Peyer's patch (tissue), 4 donors: ENCODE data around the gene AZU1. TPM values are rescaled to one million over a fixed set of nuclear protein-coding genes. Genes with fewer than 3 reads are reported as not detected.

Source experiments
- DNase-seq, 3 donors: peaks; one replicate each; pipeline ENCODE4 v3.0.0-alpha.2; 2017 to 2019
- H3K27ac ChIP-seq, 4 donors: fragments of 200-600 bp; sonication (generic); one replicate each; pipeline ENCODE4 v1.5.1; 2016 to 2019
- H3K27me3 ChIP-seq, 2 donors: fragments of 200-600 bp; sonication (generic); one replicate each; pipeline ENCODE4 v1.5.1; 2019
- H3K36me3 ChIP-seq, 3 donors: fragments of 200-600 bp; sonication (generic); one replicate each; pipeline ENCODE4 v1.5.1; 2016 to 2019
- H3K4me1 ChIP-seq, 4 donors: fragments of 200-600 bp; sonication (generic); one replicate each; pipeline ENCODE4 v1.5.1; 2016 to 2019
- H3K4me3 ChIP-seq, 4 donors: fragments of 200-600 bp; sonication (generic); 1 replicate in 3 of 4; 2 replicates in 1 of 4; pipeline ENCODE4 v1.5.1; 2016 to 2019; ENCODE audit warnings: mild to moderate bottlenecking in 1 of 4
- H3K9me3 ChIP-seq, 4 donors: fragments of 200-600 bp; sonication (generic); one replicate each; pipeline ENCODE4 v1.5.1; 2016 to 2019; ENCODE audit warnings: mild to moderate bottlenecking in 1 of 4
- POLR2A ChIP-seq, 2 donors: fragments of 450-650 bp; IDR thresholded peaks; one replicate each; pipeline ENCODE4 v1.5.1; 2017; ENCODE audit warnings: antibody characterized with exemption in 2 of 2, mild to moderate bottlenecking in 2 of 2, moderate library complexity in 2 of 2
- total RNA-seq, 4 donors: library from RNA; depleted of rRNA; stranded (reverse); fragments of >200 nt; gene quantifications; one replicate each; pipeline ENCODE4 v1.1.0, GENCODE V29; 2016
- TF ChIP-seq, protein P1 (sequence below), 6 experiments: fragments of 450-650 bp in 4 of 6; fragments of 200-600 bp in 2 of 6; sonication (generic) in 1 of 6; IDR thresholded peaks; one replicate each; pipeline ENCODE4 v1.5.1; 2017 to 2019; ENCODE audit warnings: antibody characterized with exemption in 6 of 6, mild to moderate bottlenecking in 3 of 6, moderate library complexity in 1 of 6

Gene AZU1
- total RNA-seq, 4 donors from 2014 or later = not detected

DNA sequence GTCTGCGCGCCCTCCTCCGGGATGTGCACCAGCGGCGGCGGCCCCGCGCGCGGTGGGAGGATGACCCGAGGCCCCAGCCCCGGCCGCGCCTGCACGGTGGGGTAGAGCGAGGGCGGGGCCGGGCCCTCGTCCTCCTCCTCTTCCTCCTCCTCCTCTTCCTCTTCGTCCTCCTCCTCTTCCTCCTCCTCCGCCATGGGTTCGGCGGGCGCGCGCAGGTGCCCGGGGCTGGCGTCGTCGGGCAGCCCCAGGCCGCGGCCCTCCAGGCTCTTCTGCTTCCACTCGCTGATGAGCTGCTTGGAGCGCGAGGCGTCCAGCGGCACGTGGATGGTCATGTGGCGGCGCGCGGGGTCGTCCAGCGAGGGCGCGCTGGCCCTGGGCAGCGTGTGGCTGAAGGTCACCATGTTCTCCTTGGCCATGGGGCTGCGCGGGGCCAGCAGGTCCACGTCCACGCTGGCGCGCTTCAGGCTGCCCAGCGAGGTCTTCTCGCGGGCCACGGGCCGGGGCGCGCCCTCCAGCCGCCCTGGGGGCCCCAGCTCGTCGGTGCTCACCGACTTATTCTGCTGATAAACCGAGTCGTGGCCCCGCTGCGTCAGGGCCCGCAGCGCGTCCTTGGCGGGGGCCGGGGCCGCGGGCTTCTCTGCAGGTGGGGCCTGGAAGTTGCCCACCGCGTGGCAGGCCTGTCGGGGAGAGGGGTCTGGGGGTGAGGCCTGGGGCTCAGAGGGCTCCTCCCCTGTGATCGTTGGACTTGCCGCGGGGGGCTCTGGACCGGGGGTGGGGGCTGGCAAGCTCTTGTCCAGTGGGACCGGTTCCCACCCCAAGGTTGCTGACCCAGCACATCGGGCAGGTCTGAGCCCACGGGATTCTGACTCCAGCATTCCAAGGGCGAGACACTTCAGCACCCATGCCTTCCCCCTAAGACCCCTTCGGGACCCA, 14.2 kb upstream of the AZU1 start:
- TF ChIP-seq POLR2A (IDR thresholded peaks at IDR 0.05) = no peak
- TF ChIP-seq, protein P1, sequence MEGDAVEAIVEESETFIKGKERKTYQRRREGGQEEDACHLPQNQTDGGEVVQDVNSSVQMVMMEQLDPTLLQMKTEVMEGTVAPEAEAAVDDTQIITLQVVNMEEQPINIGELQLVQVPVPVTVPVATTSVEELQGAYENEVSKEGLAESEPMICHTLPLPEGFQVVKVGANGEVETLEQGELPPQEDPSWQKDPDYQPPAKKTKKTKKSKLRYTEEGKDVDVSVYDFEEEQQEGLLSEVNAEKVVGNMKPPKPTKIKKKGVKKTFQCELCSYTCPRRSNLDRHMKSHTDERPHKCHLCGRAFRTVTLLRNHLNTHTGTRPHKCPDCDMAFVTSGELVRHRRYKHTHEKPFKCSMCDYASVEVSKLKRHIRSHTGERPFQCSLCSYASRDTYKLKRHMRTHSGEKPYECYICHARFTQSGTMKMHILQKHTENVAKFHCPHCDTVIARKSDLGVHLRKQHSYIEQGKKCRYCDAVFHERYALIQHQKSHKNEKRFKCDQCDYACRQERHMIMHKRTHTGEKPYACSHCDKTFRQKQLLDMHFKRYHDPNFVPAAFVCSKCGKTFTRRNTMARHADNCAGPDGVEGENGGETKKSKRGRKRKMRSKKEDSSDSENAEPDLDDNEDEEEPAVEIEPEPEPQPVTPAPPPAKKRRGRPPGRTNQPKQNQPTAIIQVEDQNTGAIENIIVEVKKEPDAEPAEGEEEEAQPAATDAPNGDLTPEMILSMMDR (IDR thresholded peaks at IDR 0.05) = no peak
- Histone ChIP-seq H3K4me3 (no peak overlapping the region), H3K36me3 (peaks cover 0 to 50% (median 0%) of the 10 kb centered on the region in 3 donors), H3K27me3 (no peaks in the 10 kb centered on the region), H3K4me1 (no peaks in the 10 kb centered on the region), H3K9me3 (no peaks in the 10 kb centered on the region), H3K27ac (no peak overlapping the region)
- peak in 1 of 3 donors; percentile 44 for DNase-seq

DNA sequence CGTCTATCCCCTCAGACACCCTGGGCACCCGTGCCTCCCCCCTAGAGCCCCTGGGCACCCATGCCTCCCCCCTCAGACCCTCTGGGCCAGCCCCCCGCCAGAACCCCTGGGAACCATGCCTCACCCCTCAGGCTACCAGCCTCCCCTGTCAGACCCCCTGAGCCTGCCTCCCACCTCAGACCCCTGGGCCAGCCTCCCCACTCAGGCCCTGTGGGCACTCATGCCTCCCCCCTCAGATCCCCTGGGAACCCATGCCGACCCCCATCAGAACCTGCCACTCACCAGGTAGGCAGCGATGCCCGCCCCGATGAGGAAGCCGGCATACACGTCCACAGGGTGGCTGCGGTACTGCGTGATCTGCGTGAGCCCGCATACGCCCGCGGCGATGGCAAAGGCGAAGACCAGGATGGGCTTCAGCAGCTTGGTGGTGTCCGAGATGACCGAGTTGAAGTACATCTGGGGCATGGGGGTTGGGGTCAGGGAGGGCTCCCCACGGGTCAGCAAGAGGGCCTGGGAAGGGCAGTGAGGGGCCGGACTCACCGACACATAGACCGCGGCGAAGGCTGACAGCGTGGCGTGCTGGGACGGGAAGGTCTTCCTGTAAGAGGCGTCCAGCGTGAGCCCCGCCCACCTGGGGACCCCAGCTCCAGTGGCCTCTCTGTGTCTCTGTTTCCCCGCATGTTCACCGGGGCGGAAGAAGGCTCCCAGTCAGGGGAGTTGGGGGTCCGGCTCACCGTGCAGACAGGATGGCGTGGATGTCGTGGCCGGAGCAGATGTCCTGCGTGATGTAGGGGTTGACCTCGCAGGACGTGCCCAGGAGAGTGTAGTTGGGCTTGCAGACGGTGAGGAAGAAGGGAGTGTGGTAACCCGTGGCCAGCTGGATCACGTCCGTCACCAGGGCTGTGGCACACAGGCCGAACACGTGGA, 13.2 kb upstream of the AZU1 start:
- Histone ChIP-seq H3K4me3 (no peak overlapping the region), H3K27me3 (no peaks in the 10 kb centered on the region), H3K9me3 (no peaks in the 10 kb centered on the region), H3K4me1 (no peaks in the 10 kb centered on the region), H3K27ac (no peak overlapping the region), H3K36me3 (peaks cover 0 to 41% (median 0%) of the 10 kb centered on the region in 3 donors)
- TF ChIP-seq POLR2A (IDR thresholded peaks at IDR 0.05) = no peak
- TF ChIP-seq, protein P1 (IDR thresholded peaks at IDR 0.05) = no peak
- no peak for DNase-seq

DNA sequence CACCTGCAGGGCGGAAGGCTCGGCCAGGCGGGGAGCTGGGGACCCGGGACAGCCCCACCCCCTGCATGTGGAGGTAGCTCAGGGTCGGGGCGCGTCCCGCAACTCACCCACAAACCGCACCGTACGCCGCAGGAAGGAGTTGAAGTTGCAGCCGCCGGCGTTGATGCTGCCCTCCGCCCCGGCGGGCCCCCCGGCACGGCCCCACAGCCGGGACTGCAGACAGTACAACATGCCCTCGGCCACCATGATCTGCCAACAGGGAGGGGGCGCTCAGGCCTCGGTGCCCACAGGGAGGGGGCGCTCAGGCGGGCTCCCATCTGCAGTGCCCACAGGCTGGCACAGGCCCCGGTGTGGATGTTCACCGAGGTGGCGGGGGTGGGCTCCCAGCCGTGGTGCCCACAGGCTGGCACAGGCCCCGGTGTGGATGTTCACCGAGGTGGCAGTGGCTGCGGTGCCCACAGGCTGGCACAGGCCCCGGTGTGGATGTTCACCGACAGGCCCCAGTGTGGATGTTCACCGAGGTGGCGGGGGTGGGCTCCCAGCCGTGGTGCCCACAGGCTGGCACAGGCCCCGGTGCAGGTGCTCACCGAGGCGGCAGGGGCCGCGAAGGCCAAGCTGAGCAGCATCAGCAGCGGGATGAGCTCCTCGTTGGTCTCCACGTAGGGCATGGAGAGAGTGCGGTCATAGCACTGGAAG, 12.4 kb upstream of the AZU1 start:
- Histone ChIP-seq H3K4me3 (no peak overlapping the region), H3K36me3 (peaks cover 0 to 33% (median 0%) of the 10 kb centered on the region in 3 donors), H3K27ac (no peak overlapping the region), H3K9me3 (no peaks in the 10 kb centered on the region), H3K4me1 (no peaks in the 10 kb centered on the region), H3K27me3 (no peaks in the 10 kb centered on the region)
- TF ChIP-seq POLR2A (IDR thresholded peaks at IDR 0.05) = no peak
- TF ChIP-seq, protein P1 (IDR thresholded peaks at IDR 0.05) = no peak
- DNase-seq = no peak

DNA sequence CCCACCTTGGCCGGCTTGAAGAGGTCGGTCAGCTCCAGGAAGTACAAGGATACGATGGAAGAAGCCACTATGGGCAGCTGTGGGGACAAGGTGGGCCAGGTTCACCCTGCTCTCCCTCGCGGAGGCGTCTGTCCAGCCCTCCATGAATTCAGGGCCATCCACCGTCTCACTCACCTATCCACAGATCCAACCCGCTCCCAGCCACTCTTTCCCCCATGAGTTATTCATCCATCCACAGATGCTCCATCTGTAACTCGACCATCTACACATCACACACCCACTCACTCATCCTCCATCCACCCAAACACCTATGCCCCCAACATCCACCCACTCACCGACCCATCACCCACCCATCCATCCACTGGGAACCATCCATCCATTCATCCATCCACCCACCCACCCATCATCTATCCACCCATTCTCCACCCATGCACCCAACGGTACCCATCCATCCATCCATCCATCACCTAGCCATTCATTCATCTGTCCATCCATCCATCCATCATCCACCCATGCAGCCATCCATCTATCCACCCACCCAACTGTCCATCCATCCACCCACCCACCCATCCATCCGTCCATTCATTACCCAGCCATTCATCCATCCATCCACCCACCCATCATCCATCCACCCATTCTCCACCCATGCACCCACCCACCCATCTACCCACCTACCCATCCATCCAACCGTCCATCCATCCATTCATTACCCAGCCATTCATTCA, 11.7 kb upstream of the AZU1 start:
- peaks cover 0 to 26% (median 0%) of the 10 kb centered on the region in 3 donors for H3K36me3 ChIP-seq
- no peak for DNase-seq
- H3K9me3 ChIP-seq = no peaks in the 10 kb centered on the region
- no peaks in the 10 kb centered on the region for H3K4me1 ChIP-seq
- H3K27ac ChIP-seq = no peak overlapping the region
- TF ChIP-seq, protein P1 (IDR thresholded peaks at IDR 0.05) = no peak
- TF ChIP-seq POLR2A (IDR thresholded peaks at IDR 0.05) = no peak
- no peak overlapping the region for H3K4me3 ChIP-seq
- no peaks in the 10 kb centered on the region for H3K27me3 ChIP-seq
